CD4-positive, alpha-beta T cell (primary cell): ENCODE measurements around the gene ITK. TPM values are rescaled to one million over a fixed set of nuclear protein-coding genes. Genes with fewer than 3 reads are reported as not detected.

ENCODE experiments used
- ATAC-seq: fragments of 200-7000 bp; cut with Tn5 transposase; one replicate; pipeline ENCODE4 v1.10.0; 2022; ENCODE audit warnings: mild to moderate bottlenecking; ENCODE audit not compliant: poor library complexity
- CTCF ChIA-PET: fragments of 350-600 bp; sonication (Branson Sonifier 250); formaldehyde crosslinking; loops from one replicate; lab custom pipeline; 2021; ENCODE audit warnings: antibody characterized with exemption, inconsistent platforms; lab: Charles Lee
- POLR2A ChIA-PET: fragments of 350-600 bp; sonication (Branson Sonifier 250); formaldehyde crosslinking; loops from one replicate; lab custom pipeline; 2021; ENCODE audit warnings: antibody characterized with exemption, inconsistent platforms; lab: Charles Lee
- DNase-seq, 14 experiments: peaks; one replicate each; pipeline ENCODE4 v3.0.0-alpha.2; 2013 to 2020; ENCODE audit warnings: mixed read lengths in 2 of 14
- H3K27ac ChIP-seq, 2 donors: one replicate each; pipeline versions ENCODE4 v1.5.1 to v1.7.0; 2013; ENCODE audit warnings: low read length in 2 of 2, low read depth in 1 of 2, mild to moderate bottlenecking in 1 of 2
- H3K27me3 ChIP-seq, 2 experiments: 1 replicate in 1 of 2; 2 replicates in 1 of 2; pipeline versions ENCODE4 v1.6.1 to v1.7.0; 2013; ENCODE audit warnings: low read length in 2 of 2, control low read depth in 1 of 2, mild to moderate bottlenecking in 1 of 2, moderate library complexity in 1 of 2; ENCODE audit not compliant: insufficient read depth in 2 of 2, control insufficient read depth in 1 of 2
- H3K36me3 ChIP-seq: one replicate; pipeline ENCODE4 v1.6.1; 2013; ENCODE audit warnings: low read length, control low read depth; ENCODE audit not compliant: insufficient read depth
- H3K4me1 ChIP-seq: one replicate; pipeline ENCODE4 v1.6.1; 2013; ENCODE audit warnings: low read length, control low read depth; ENCODE audit not compliant: insufficient read depth
- H3K4me3 ChIP-seq: one replicate; pipeline ENCODE4 v1.5.1; 2013; ENCODE audit warnings: mild to moderate bottlenecking, low read length, moderate library complexity
- H3K9me3 ChIP-seq, 2 experiments: 1 replicate in 1 of 2; 2 replicates in 1 of 2; pipeline versions ENCODE4 v1.6.1 to v1.7.0; 2013; ENCODE audit warnings: low read length in 2 of 2, mild to moderate bottlenecking in 2 of 2, control low read depth in 1 of 2, moderate library complexity in 1 of 2; ENCODE audit not compliant: control insufficient read depth in 1 of 2, insufficient read depth in 1 of 2
- H3K27ac Mint-ChIP-seq: one replicate; pipeline ENCODE4 v1.8.0; 2020; ENCODE audit warnings: mixed read lengths
- H3K27me3 Mint-ChIP-seq: one replicate; pipeline ENCODE4 v1.8.0; 2021; ENCODE audit warnings: mixed read lengths
- H3K36me3 Mint-ChIP-seq: one replicate; pipeline ENCODE4 v1.8.0; 2021; ENCODE audit warnings: low read depth, mixed read lengths
- H3K4me1 Mint-ChIP-seq: one replicate; pipeline ENCODE4 v1.8.0; 2021; ENCODE audit warnings: low read depth, mixed read lengths
- H3K4me3 Mint-ChIP-seq: one replicate; pipeline ENCODE4 v1.8.0; 2020; ENCODE audit warnings: mild to moderate bottlenecking, mixed read lengths
- H3K9me3 Mint-ChIP-seq: one replicate; pipeline ENCODE4 v1.8.0; 2020; ENCODE audit warnings: mixed read lengths
- intact Hi-C, 2 experiments: fragments of 100-400 bp; cut with DNase I in 1 of 2; cut with micrococcal nuclease in 1 of 2; formaldehyde crosslinking; loops; one replicate each; pipeline versions ENCODE4 v1.15.1 to v1.9.0; 2023 to 2025; cut with DNase I, micrococcal nuclease
- total RNA-seq, 174 experiments: library from RNA in 2 of 174; stranded (reverse) in 2 of 174; gene quantifications; one replicate each; pipeline ENCODE4 v1.2.3 and lab custom pipeline; 2021 to 2026
- TF ChIP-seq, protein P1 (sequence below): fragments of 200-600 bp; IDR thresholded peaks from one replicate; pipeline ENCODE4 v1.8.0; 2022; ENCODE audit warnings: antibody characterized with exemption, mild to moderate bottlenecking

The ITK gene
- total RNA-seq, 2 experiments from 2014 or later, result 289 to 292 TPM

- ChIA-PET CTCF (interaction anchor here (2.1 to 2.4 kb wide), 2 partner anchors 12 to 19 kb away, joined by 6 read pairs; no protein-coding TSS in a partner anchor), POLR2A (interaction anchor here (0.8 to 6.4 kb wide), 5 partner anchors 12 to 91 kb away, joined by 3 to 48 read pairs (median 6); no protein-coding TSS in a partner anchor)
- ATAC-seq (no peak), DNase-seq (no peak)
- Histone ChIP-seq H3K4me1 (peaks cover 73% of the 10 kb centered on the region), H3K36me3 (peaks cover 61% of the 10 kb centered on the region), H3K27me3 (no peaks in the 10 kb centered on the region), H3K4me3 (no peak overlapping the region), H3K9me3 (no peaks in the 10 kb centered on the region), H3K27ac (no peak overlapping the region)
- Mint-ChIP-seq H3K4me1 (peaks cover 90% of the 10 kb centered on the region), H3K27ac (peak overlapping the region; percentile 83), H3K4me3 (no peak overlapping the region), H3K36me3 (peaks cover 81% of the 10 kb centered on the region), H3K27me3 (no peaks in the 10 kb centered on the region), H3K9me3 (no peaks in the 10 kb centered on the region)
- TF ChIP-seq, protein P1, sequence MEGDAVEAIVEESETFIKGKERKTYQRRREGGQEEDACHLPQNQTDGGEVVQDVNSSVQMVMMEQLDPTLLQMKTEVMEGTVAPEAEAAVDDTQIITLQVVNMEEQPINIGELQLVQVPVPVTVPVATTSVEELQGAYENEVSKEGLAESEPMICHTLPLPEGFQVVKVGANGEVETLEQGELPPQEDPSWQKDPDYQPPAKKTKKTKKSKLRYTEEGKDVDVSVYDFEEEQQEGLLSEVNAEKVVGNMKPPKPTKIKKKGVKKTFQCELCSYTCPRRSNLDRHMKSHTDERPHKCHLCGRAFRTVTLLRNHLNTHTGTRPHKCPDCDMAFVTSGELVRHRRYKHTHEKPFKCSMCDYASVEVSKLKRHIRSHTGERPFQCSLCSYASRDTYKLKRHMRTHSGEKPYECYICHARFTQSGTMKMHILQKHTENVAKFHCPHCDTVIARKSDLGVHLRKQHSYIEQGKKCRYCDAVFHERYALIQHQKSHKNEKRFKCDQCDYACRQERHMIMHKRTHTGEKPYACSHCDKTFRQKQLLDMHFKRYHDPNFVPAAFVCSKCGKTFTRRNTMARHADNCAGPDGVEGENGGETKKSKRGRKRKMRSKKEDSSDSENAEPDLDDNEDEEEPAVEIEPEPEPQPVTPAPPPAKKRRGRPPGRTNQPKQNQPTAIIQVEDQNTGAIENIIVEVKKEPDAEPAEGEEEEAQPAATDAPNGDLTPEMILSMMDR, result no peak
- intact Hi-C loops, result loop anchor here in 1 of 2 experiments (5.0 kb wide), 1 partner anchor 32 kb away; no protein-coding TSS in a partner anchor
These were observed 104.0 kb downstream of the ITK start for GRCh38 chr5:157284458-157285212.

- CTCF ChIA-PET, result interaction anchor here (0.9 to 2.4 kb wide), 2 partner anchors 13 to 16 kb away, joined by 3 to 6 read pairs; no protein-coding TSS in a partner anchor
- no peaks in the 10 kb centered on the region for H3K9me3 ChIP-seq
- ATAC-seq, result no peak
- H3K27me3 Mint-ChIP-seq, result no peaks in the 10 kb centered on the region
- H3K4me3 Mint-ChIP-seq, result no peak overlapping the region
- peaks cover 66% of the 10 kb centered on the region for H3K4me1 ChIP-seq
- peak overlapping the region; percentile 83 for H3K27ac Mint-ChIP-seq
- H3K36me3 Mint-ChIP-seq, result peaks cover 83% of the 10 kb centered on the region
- POLR2A ChIA-PET, result interaction anchor here (0.8 to 6.4 kb wide), 4 partner anchors 13 to 92 kb away, joined by 3 to 48 read pairs (median 3); no protein-coding TSS in a partner anchor
- intact Hi-C loops, result loop anchor here in 1 of 2 experiments (5.0 kb wide), 1 partner anchor 33 kb away; no protein-coding TSS in a partner anchor
- peaks cover 90% of the 10 kb centered on the region for H3K4me1 Mint-ChIP-seq
- DNase-seq, result no peak
- peaks cover 66% of the 10 kb centered on the region for H3K36me3 ChIP-seq
- no peak overlapping the region for H3K27ac ChIP-seq
- H3K4me3 ChIP-seq, result no peak overlapping the region
- TF ChIP-seq, protein P1, result no peak
- no peaks in the 10 kb centered on the region for H3K27me3 ChIP-seq
- H3K9me3 Mint-ChIP-seq, result no peaks in the 10 kb centered on the region
These were observed 104.8 kb downstream of the ITK start for GRCh38 chr5:157285310-157286035.

- peak overlapping the region in 1 of 2 donors; percentile 1 for H3K27ac ChIP-seq
- no peaks in the 10 kb centered on the region for H3K27me3 ChIP-seq
- ChIA-PET POLR2A (interaction anchor here (0.9 to 6.4 kb wide), 4 partner anchors 14 to 144 kb away, joined by 3 to 48 read pairs (median 11); partner anchors contain the start of gene MED7), CTCF (no interaction called here)
- H3K4me1 ChIP-seq, result peaks cover 67% of the 10 kb centered on the region
- DNase-seq (no peak), ATAC-seq (no peak)
- intact Hi-C loops, result loop anchor here in 1 of 2 experiments (5.0 kb wide), 1 partner anchor 34 kb away; no protein-coding TSS in a partner anchor
- Mint-ChIP-seq H3K9me3 (no peaks in the 10 kb centered on the region), H3K4me1 (peaks cover 90% of the 10 kb centered on the region), H3K27me3 (no peaks in the 10 kb centered on the region), H3K36me3 (peaks cover 83% of the 10 kb centered on the region), H3K4me3 (no peak overlapping the region), H3K27ac (peak overlapping the region; percentile 87)
- H3K9me3 ChIP-seq, result no peaks in the 10 kb centered on the region
- H3K36me3 ChIP-seq, result peaks cover 79% of the 10 kb centered on the region
- TF ChIP-seq, protein P1, result no peak
- no peak overlapping the region for H3K4me3 ChIP-seq
These were observed 106.1 kb downstream of the ITK start for GRCh38 chr5:157286761-157287211.
